Karpas-422 (cell line): ENCODE results near the gene RAD51AP2. TPM values are rescaled to one million over a fixed set of nuclear protein-coding genes. Genes with fewer than 3 reads are reported as not detected.

ENCODE experiments used
- DNase-seq: peaks from one replicate; pipeline ENCODE4 v3.0.0-alpha.2; 2015
- H2AFZ ChIP-seq: fragments of 200-600 bp; sonication (generic); 2 replicates; pipeline ENCODE4 v1.6.1; 2014; ENCODE audit warnings: antibody characterized with exemption, low read length, mixed read lengths
- H3K27ac ChIP-seq: fragments of 200-600 bp; sonication (generic); 2 replicates; pipeline ENCODE4 v1.5.1; 2014; ENCODE audit warnings: mild to moderate bottlenecking, low read length, moderate library complexity
- H3K27me3 ChIP-seq: fragments of 200-600 bp; sonication (generic); 2 replicates; pipeline ENCODE4 v1.6.1; 2014; ENCODE audit warnings: low read length, mixed read lengths
- H3K36me3 ChIP-seq: fragments of 200-600 bp; sonication (generic); 2 replicates; pipeline ENCODE4 v1.6.1; 2014; ENCODE audit warnings: low read length, mixed read lengths; ENCODE audit not compliant: insufficient read depth
- H3K4me1 ChIP-seq: fragments of 200-600 bp; sonication (generic); 2 replicates; pipeline ENCODE4 v1.6.1; 2014; ENCODE audit warnings: mild to moderate bottlenecking, low read length, mixed read lengths
- H3K4me2 ChIP-seq: fragments of 200-600 bp; sonication (generic); 2 replicates; pipeline ENCODE4 v1.6.1; 2014; ENCODE audit warnings: low read length, low read depth, mild to moderate bottlenecking; ENCODE audit not compliant: poor library complexity, severe bottlenecking
- H3K4me3 ChIP-seq: fragments of 200-600 bp; sonication (generic); 2 replicates; pipeline ENCODE4 v1.5.1; 2014; ENCODE audit warnings: mild to moderate bottlenecking, antibody characterized with exemption, low read length, mixed read lengths
- H3K79me2 ChIP-seq: fragments of 200-600 bp; sonication (generic); 2 replicates; pipeline ENCODE4 v1.6.1; 2014; ENCODE audit warnings: mild to moderate bottlenecking, low read length, mixed read lengths
- H3K9ac ChIP-seq: fragments of 200-600 bp; sonication (generic); 2 replicates; pipeline ENCODE4 v1.6.0; 2014; ENCODE audit warnings: low read length
- H3K9me2 ChIP-seq: fragments of 200-600 bp; sonication (generic), shearing (Covaris generic); replicated peaks from 2 replicates; pipeline ENCODE4 v1.6.0; 2014; ENCODE audit warnings: mild to moderate bottlenecking, low read length, moderate library complexity; ENCODE audit not compliant: insufficient read depth
- H3K9me3 ChIP-seq: fragments of 300-700, 200-600 bp; sonication (generic); 2 replicates; pipeline ENCODE4 v1.6.1; 2014; ENCODE audit warnings: low read length, mixed read lengths
- H4K20me1 ChIP-seq: fragments of 200-600 bp; sonication (generic); 2 replicates; pipeline ENCODE4 v1.6.1; 2014; ENCODE audit warnings: mild to moderate bottlenecking, antibody characterized with exemption, low read length, low read depth; ENCODE audit not compliant: insufficient read depth
- total RNA-seq: library from RNA; depleted of rRNA; stranded (reverse); fragments of >200 nt; shearing (Covaris generic); gene quantifications from 2 replicates; pipeline ENCODE4 v1.2.3, GENCODE V29; 2014; ENCODE audit warnings: low replicate concordance

RAD51AP2 gene
- total RNA-seq, 1 experiment from 2014 or later: not detected

- H3K36me3 ChIP-seq: no peaks in the 10 kb centered on the region
- H3K9me3 ChIP-seq: no peaks in the 10 kb centered on the region
- DNase-seq: no peak
- H4K20me1 ChIP-seq: no peaks in the 10 kb centered on the region
- H2AFZ ChIP-seq: no peak overlapping the region
- H3K4me1 ChIP-seq: peaks cover 22% of the 10 kb centered on the region
- no peak overlapping the region for H3K9ac ChIP-seq
- H3K27ac ChIP-seq: no peak overlapping the region
- no peak overlapping the region for H3K4me3 ChIP-seq
- H3K79me2 ChIP-seq: no peaks in the 10 kb centered on the region
- no peak overlapping the region for H3K4me2 ChIP-seq
- H3K9me2 ChIP-seq: no peaks in the 10 kb centered on the region
- no peaks in the 10 kb centered on the region for H3K27me3 ChIP-seq
These were observed 3.4 kb upstream of the RAD51AP2 start for GRCh38 chr2:17521621-17522020.

GRCh38 chr2:17520761-17521160 is 2.5 kb upstream of the RAD51AP2 start:
- H3K9me2 ChIP-seq: no peaks in the 10 kb centered on the region
- peaks cover 27% of the 10 kb centered on the region for H3K4me1 ChIP-seq
- no peak overlapping the region for H3K4me3 ChIP-seq
- H3K27ac ChIP-seq: no peak overlapping the region
- no peaks in the 10 kb centered on the region for H3K9me3 ChIP-seq
- H3K27me3 ChIP-seq: no peaks in the 10 kb centered on the region
- DNase-seq: peak; percentile 49
- no peaks in the 10 kb centered on the region for H4K20me1 ChIP-seq
- H2AFZ ChIP-seq: no peak overlapping the region
- no peaks in the 10 kb centered on the region for H3K79me2 ChIP-seq
- no peak overlapping the region for H3K9ac ChIP-seq
- H3K4me2 ChIP-seq: no peak overlapping the region
- H3K36me3 ChIP-seq: no peaks in the 10 kb centered on the region

- Histone ChIP-seq H3K9me3 (no peaks in the 10 kb centered on the region), H2AFZ (no peak overlapping the region), H3K4me1 (peaks cover 32% of the 10 kb centered on the region), H3K27me3 (no peaks in the 10 kb centered on the region), H4K20me1 (no peaks in the 10 kb centered on the region), H3K4me2 (no peak overlapping the region), H3K9ac (no peak overlapping the region), H3K27ac (no peak overlapping the region), H3K4me3 (no peak overlapping the region), H3K9me2 (no peaks in the 10 kb centered on the region), H3K79me2 (no peaks in the 10 kb centered on the region), H3K36me3 (no peaks in the 10 kb centered on the region)
- no peak for DNase-seq
These were observed 1.2 kb upstream of the RAD51AP2 start for GRCh38 chr2:17519486-17519885.

- H3K27me3 ChIP-seq: no peaks in the 10 kb centered on the region
- H3K9ac ChIP-seq: peak overlapping the region; percentile 38
- peak overlapping the region; percentile 82 for H3K4me2 ChIP-seq
- no peaks in the 10 kb centered on the region for H3K9me3 ChIP-seq
- H4K20me1 ChIP-seq: no peaks in the 10 kb centered on the region
- peaks cover 32% of the 10 kb centered on the region for H3K4me1 ChIP-seq
- H3K36me3 ChIP-seq: no peaks in the 10 kb centered on the region
- DNase-seq: no peak
- H3K27ac ChIP-seq: no peak overlapping the region
- no peaks in the 10 kb centered on the region for H3K9me2 ChIP-seq
- peak overlapping the region; percentile 85; the same call in 1 of the 2 replicates for H2AFZ ChIP-seq
- no peaks in the 10 kb centered on the region for H3K79me2 ChIP-seq
- peak overlapping the region; percentile 66 for H3K4me3 ChIP-seq
These were observed 594 bp downstream of the RAD51AP2 start for GRCh38 chr2:17517481-17518211.

GRCh38 chr2:17515652-17516051 is 2.6 kb downstream of the RAD51AP2 start:
- Histone ChIP-seq H3K4me3 (no peak overlapping the region), H4K20me1 (no peaks in the 10 kb centered on the region), H3K9me3 (no peaks in the 10 kb centered on the region), H3K9ac (no peak overlapping the region), H3K36me3 (no peaks in the 10 kb centered on the region), H3K9me2 (no peaks in the 10 kb centered on the region), H3K27me3 (no peaks in the 10 kb centered on the region), H2AFZ (no peak overlapping the region), H3K4me2 (peak overlapping the region; percentile 0), H3K4me1 (peaks cover 32% of the 10 kb centered on the region), H3K27ac (no peak overlapping the region), H3K79me2 (no peaks in the 10 kb centered on the region)
- DNase-seq: peak; percentile 49

- Histone ChIP-seq H3K27ac (no peak overlapping the region), H3K4me2 (no peak overlapping the region), H3K36me3 (no peaks in the 10 kb centered on the region), H3K4me1 (no peaks in the 10 kb centered on the region), H4K20me1 (no peaks in the 10 kb centered on the region), H3K27me3 (no peaks in the 10 kb centered on the region), H3K9me3 (no peaks in the 10 kb centered on the region), H3K9ac (no peak overlapping the region), H2AFZ (no peak overlapping the region), H3K79me2 (no peaks in the 10 kb centered on the region), H3K4me3 (no peak overlapping the region), H3K9me2 (no peaks in the 10 kb centered on the region)
- DNase-seq: no peak
These were observed 11.3 kb downstream of the RAD51AP2 start for GRCh38 chr2:17506736-17507616.

- no peak overlapping the region for H3K4me3 ChIP-seq
- no peaks in the 10 kb centered on the region for H3K27me3 ChIP-seq
- H3K9me3 ChIP-seq: no peaks in the 10 kb centered on the region
- no peaks in the 10 kb centered on the region for H4K20me1 ChIP-seq
- H3K79me2 ChIP-seq: no peaks in the 10 kb centered on the region
- H3K27ac ChIP-seq: no peak overlapping the region
- no peak overlapping the region for H3K9ac ChIP-seq
- DNase-seq: no peak
- no peaks in the 10 kb centered on the region for H3K36me3 ChIP-seq
- H3K4me1 ChIP-seq: no peaks in the 10 kb centered on the region
- no peak overlapping the region for H2AFZ ChIP-seq
- no peaks in the 10 kb centered on the region for H3K9me2 ChIP-seq
- no peak overlapping the region for H3K4me2 ChIP-seq
These were observed 20.5 kb downstream of the RAD51AP2 start for GRCh38 chr2:17497718-17498117.

GRCh38 chr2:17495590-17495989 is 22.6 kb downstream of the RAD51AP2 start:
- H3K4me2 ChIP-seq: no peak overlapping the region
- H3K9ac ChIP-seq: no peak overlapping the region
- no peaks in the 10 kb centered on the region for H3K79me2 ChIP-seq
- no peak overlapping the region for H2AFZ ChIP-seq
- H3K9me2 ChIP-seq: no peaks in the 10 kb centered on the region
- H3K4me1 ChIP-seq: no peaks in the 10 kb centered on the region
- no peak overlapping the region for H3K4me3 ChIP-seq
- H3K9me3 ChIP-seq: no peaks in the 10 kb centered on the region
- DNase-seq: no peak
- no peaks in the 10 kb centered on the region for H4K20me1 ChIP-seq
- H3K27me3 ChIP-seq: no peaks in the 10 kb centered on the region
- H3K27ac ChIP-seq: no peak overlapping the region
- no peaks in the 10 kb centered on the region for H3K36me3 ChIP-seq
